ENCODE data around the gene FAM20C.

GRCh38 chr7:169276-170172, 22.8 kb upstream of the FAM20C start:
- TF ChIP-seq CTCF (IDR thresholded peaks at IDR 0.05), result no peak
- TF ChIP-seq POLR2A (IDR thresholded peaks at IDR 0.05), result no peak
